ENCODE results near the gene KRT85.

DNA sequence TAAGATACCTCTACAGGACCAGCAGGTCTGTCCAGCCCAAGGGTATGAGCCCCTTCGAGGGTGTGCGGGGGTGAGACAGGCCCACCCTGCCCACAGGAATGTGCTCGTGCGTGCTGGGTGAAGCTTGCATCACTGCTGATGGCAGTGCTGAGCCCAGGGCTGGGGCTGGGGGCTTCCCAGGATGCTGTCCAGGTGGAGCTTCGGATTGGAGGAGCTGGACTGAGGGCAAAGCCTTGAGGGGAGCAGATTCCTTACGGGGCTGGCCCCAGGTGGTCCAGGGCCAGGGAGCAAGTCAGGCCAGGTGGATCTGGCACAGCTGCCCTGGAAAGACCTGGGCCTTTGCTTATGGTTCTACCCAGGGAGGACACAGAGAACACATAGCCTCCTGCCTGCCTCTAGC is 2.5 kb upstream of the KRT85 start:
- TF ChIP-seq, protein P1, sequence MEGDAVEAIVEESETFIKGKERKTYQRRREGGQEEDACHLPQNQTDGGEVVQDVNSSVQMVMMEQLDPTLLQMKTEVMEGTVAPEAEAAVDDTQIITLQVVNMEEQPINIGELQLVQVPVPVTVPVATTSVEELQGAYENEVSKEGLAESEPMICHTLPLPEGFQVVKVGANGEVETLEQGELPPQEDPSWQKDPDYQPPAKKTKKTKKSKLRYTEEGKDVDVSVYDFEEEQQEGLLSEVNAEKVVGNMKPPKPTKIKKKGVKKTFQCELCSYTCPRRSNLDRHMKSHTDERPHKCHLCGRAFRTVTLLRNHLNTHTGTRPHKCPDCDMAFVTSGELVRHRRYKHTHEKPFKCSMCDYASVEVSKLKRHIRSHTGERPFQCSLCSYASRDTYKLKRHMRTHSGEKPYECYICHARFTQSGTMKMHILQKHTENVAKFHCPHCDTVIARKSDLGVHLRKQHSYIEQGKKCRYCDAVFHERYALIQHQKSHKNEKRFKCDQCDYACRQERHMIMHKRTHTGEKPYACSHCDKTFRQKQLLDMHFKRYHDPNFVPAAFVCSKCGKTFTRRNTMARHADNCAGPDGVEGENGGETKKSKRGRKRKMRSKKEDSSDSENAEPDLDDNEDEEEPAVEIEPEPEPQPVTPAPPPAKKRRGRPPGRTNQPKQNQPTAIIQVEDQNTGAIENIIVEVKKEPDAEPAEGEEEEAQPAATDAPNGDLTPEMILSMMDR (IDR thresholded peaks at IDR 0.05): no peak
- no peak for TF ChIP-seq POLR2A (IDR thresholded peaks at IDR 0.05)
